Loucy (cell line): Measurements from ENCODE around the gene APH1A.
"Not testable (repeated sequence)": the region's sequence is repeated elsewhere in the genome, so short reads cannot be mapped to it uniquely, and the experiment has no call there.

Experiments used
- H2AFZ ChIP-seq: fragments of 200-600 bp; sonication (generic); 2 replicates; pipeline ENCODE4 v1.6.0; 2016; ENCODE audit warnings: antibody characterized with exemption, mild to moderate bottlenecking, low read length, moderate library complexity
- H3F3A ChIP-seq: fragments of 200-600 bp; 2 replicates; pipeline ENCODE4 v1.6.0; 2016; ENCODE audit warnings: antibody characterized with exemption, low read depth, mild to moderate bottlenecking
- H3K27me3 ChIP-seq: fragments of 200-600 bp; sonication (generic); 2 replicates; pipeline ENCODE4 v1.6.1; 2014; ENCODE audit warnings: low read length, mild to moderate bottlenecking; ENCODE audit not compliant: insufficient read depth, poor library complexity, severe bottlenecking
- H3K36me3 ChIP-seq: fragments of 200-600 bp; sonication (generic); 2 replicates; pipeline ENCODE4 v1.6.1; 2016; ENCODE audit warnings: low read length; ENCODE audit not compliant: insufficient read depth
- H3K4me1 ChIP-seq: fragments of 200-600 bp; sonication (generic); 2 replicates; pipeline ENCODE4 v1.5.1; 2014; ENCODE audit warnings: low read length, mild to moderate bottlenecking; ENCODE audit not compliant: insufficient read depth, poor library complexity, severe bottlenecking
- H3K4me2 ChIP-seq: fragments of 200-600 bp; sonication (generic); 2 replicates; pipeline ENCODE4 v1.6.0; 2014; ENCODE audit warnings: antibody characterized with exemption, low read length, low read depth, mild to moderate bottlenecking; ENCODE audit not compliant: poor library complexity, severe bottlenecking
- H3K4me3 ChIP-seq: fragments of 200-600 bp; sonication (generic); 2 replicates; pipeline ENCODE4 v1.5.1; 2014; ENCODE audit warnings: low read length, mild to moderate bottlenecking, mixed read lengths; ENCODE audit not compliant: poor library complexity, severe bottlenecking
- H3K79me2 ChIP-seq: fragments of 200-600 bp; sonication (generic); 2 replicates; pipeline ENCODE4 v1.6.1; 2014; ENCODE audit warnings: low read length; ENCODE audit not compliant: insufficient read depth
- H3K9ac ChIP-seq: fragments of 200-600 bp; sonication (generic); 2 replicates; pipeline ENCODE4 v1.6.0; 2014; ENCODE audit warnings: mild to moderate bottlenecking, low read depth, low read length, moderate library complexity; ENCODE audit not compliant: poor library complexity, severe bottlenecking
- H3K9me2 ChIP-seq: fragments of 200-600 bp; sonication (generic); replicated peaks from 2 replicates; pipeline ENCODE4 v1.6.1; 2016; ENCODE audit warnings: low read depth, low read length, mixed read lengths
- H3K9me3 ChIP-seq: fragments of 200-600 bp; sonication (generic); 2 replicates; pipeline ENCODE4 v1.6.1; 2014; ENCODE audit warnings: mild to moderate bottlenecking, antibody characterized with exemption, low read length, low read depth; ENCODE audit not compliant: insufficient read depth
- H4K20me1 ChIP-seq: fragments of 200-600 bp; sonication (generic); 2 replicates; pipeline ENCODE4 v1.6.0; 2014; ENCODE audit warnings: antibody characterized with exemption, low read length, mild to moderate bottlenecking; ENCODE audit not compliant: insufficient read depth, poor library complexity, severe bottlenecking
- EZH2phosphoT487 ChIP-seq: fragments of 200-600 bp; IDR thresholded peaks from 2 replicates; pipeline ENCODE4 v1.6.1; 2018; ENCODE audit warnings: antibody characterized with exemption, mild to moderate bottlenecking, moderate library complexity, borderline replicate concordance
- TF ChIP-seq, protein P1 (sequence below): fragments of 200-600 bp; sonication (generic); conservative IDR thresholded peaks from 2 replicates; pipeline ENCODE4 v1.5.1; 2014; ENCODE audit warnings: mild to moderate bottlenecking, antibody characterized with exemption, low read length

Gene APH1A

DNA sequence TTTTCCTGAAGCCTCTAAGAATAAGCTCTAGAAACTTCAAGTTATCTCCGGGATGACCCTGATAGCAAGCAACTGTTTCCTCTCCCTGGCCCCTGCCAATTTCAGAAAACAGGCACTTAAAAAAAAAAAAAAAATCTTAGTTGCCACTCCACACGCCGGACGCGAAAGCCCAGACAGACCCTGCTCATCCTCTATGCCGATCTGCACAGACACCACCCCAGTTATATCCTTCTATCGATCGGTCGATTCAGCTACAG, 34.6 kb downstream of the APH1A start:
- no peaks in the 10 kb centered on the region for H3K9me2 ChIP-seq
- H3K27me3 ChIP-seq: peaks cover 10% of the 10 kb centered on the region
- peak overlapping the region; percentile 93 for H3K4me2 ChIP-seq
- peaks cover 27% of the 10 kb centered on the region for H3K4me1 ChIP-seq
- no peaks in the 10 kb centered on the region for H3K9me3 ChIP-seq
- peak overlapping the region; percentile 100 for H3K9ac ChIP-seq
- H2AFZ ChIP-seq: no peak overlapping the region
- TF ChIP-seq, protein P1, sequence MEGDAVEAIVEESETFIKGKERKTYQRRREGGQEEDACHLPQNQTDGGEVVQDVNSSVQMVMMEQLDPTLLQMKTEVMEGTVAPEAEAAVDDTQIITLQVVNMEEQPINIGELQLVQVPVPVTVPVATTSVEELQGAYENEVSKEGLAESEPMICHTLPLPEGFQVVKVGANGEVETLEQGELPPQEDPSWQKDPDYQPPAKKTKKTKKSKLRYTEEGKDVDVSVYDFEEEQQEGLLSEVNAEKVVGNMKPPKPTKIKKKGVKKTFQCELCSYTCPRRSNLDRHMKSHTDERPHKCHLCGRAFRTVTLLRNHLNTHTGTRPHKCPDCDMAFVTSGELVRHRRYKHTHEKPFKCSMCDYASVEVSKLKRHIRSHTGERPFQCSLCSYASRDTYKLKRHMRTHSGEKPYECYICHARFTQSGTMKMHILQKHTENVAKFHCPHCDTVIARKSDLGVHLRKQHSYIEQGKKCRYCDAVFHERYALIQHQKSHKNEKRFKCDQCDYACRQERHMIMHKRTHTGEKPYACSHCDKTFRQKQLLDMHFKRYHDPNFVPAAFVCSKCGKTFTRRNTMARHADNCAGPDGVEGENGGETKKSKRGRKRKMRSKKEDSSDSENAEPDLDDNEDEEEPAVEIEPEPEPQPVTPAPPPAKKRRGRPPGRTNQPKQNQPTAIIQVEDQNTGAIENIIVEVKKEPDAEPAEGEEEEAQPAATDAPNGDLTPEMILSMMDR: no peak
- no peak for TF ChIP-seq EZH2phosphoT487
- H4K20me1 ChIP-seq: peaks cover 17% of the 10 kb centered on the region
- peak overlapping the region; percentile 100 for H3K4me3 ChIP-seq
- peaks cover 8% of the 10 kb centered on the region for H3K36me3 ChIP-seq
- peaks cover 6% of the 10 kb centered on the region for H3F3A ChIP-seq
- peaks cover 68% of the 10 kb centered on the region for H3K79me2 ChIP-seq

DNA sequence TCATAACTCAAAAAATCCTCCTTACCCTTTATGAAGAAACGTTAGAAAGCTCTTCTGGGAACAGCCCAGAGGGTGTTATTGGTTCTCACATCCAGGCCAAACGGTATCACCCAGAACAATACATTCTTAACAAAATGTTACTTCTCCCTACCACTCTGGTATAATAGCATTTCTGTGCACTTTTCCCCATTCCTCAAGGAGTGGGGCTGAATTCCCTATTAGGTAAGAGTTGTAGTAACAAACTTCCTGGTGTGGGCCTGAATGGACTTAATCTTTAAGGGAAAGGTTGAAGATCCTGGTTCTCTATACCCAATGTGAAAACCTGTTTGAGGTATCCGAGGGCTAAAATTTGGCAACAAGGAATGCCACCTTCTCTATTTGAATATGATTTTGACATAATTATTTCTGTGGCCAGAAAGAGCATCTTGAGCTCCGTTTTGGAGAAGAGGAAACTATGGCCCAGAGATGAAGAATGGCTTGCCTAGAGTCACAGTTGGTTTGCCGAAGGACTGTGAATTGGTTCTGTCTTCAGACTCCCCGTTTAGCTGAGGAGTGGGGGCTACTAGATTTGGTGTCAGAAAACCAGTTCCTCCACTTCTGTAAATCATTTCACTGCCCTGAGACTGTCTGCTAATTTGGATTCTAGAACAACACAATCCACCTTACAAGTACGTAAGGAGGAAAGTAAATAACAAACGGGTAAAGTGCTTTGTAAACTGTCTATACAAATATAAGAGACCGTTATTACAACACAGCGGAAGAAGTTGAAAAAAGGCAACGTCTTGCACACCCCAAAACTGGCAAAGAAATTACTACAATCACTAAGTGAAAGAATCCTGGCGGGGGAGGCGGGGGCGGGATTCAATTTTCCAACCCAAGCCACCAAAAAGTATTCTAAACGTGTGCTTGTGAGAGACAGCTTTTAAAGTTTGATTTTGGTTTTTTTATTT, 35.2 kb downstream of the APH1A start:
- no peaks in the 10 kb centered on the region for H3K9me3 ChIP-seq
- H2AFZ ChIP-seq: no peak overlapping the region
- peak overlapping the region; percentile 100 for H3K4me3 ChIP-seq
- H3K79me2 ChIP-seq: peaks cover 74% of the 10 kb centered on the region
- H3K9me2 ChIP-seq: no peaks in the 10 kb centered on the region
- peak overlapping the region; percentile 93 for H3K4me2 ChIP-seq
- peaks cover 11% of the 10 kb centered on the region for H3K36me3 ChIP-seq
- H3K27me3 ChIP-seq: peaks cover 10% of the 10 kb centered on the region
- no peak for TF ChIP-seq EZH2phosphoT487
- TF ChIP-seq, protein P1: no peak
- peaks cover 6% of the 10 kb centered on the region for H3F3A ChIP-seq
- H3K9ac ChIP-seq: peak overlapping the region; percentile 100
- H3K4me1 ChIP-seq: peaks cover 27% of the 10 kb centered on the region
- peaks cover 17% of the 10 kb centered on the region for H4K20me1 ChIP-seq

- Histone ChIP-seq H3K79me2 (peaks cover 81% of the 10 kb centered on the region), H4K20me1 (peaks cover 17% of the 10 kb centered on the region), H3K4me2 (peak overlapping the region; percentile 93), H3K36me3 (peaks cover 17% of the 10 kb centered on the region), H3K4me3 (peak overlapping the region; percentile 100), H3K9ac (peak overlapping the region; percentile 100), H3K4me1 (peaks cover 27% of the 10 kb centered on the region)
- not testable (repeated sequence) for H3K27me3 ChIP-seq, H3F3A ChIP-seq, H3K9me2 ChIP-seq, H3K9me3 ChIP-seq, H2AFZ ChIP-seq
Measured at GRCh38 chr1:150232921-150233320, 35.9 kb downstream of the APH1A start.

DNA sequence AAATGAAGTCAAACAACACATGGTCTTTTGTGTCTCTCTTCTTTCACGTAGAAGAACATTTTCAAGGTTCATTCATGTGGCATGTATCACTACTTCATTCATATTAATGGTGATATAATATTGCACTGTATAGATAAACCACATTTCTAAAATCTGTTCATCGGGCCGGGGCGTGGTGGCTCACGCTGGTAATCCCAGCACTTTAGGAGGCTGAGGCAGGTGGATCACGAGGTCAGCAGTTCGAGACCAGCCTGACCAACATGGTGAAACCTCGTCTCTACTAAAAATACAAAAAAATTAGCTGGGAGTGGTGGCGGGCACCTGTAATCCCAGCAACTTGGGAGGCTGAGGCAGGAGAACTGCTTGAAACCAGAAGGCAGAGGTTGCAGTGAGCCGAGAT, 40.6 kb downstream of the APH1A start:
- peaks cover 81% of the 10 kb centered on the region for H3K79me2 ChIP-seq
- H3K36me3 ChIP-seq: peaks cover 56% of the 10 kb centered on the region

More for the DNA sequence above, 40.6 kb downstream of the APH1A start:
- H3F3A ChIP-seq, H3K4me2 ChIP-seq, H3K9me3 ChIP-seq, H2AFZ ChIP-seq, H3K9ac ChIP-seq, H3K4me3 ChIP-seq, H3K9me2 ChIP-seq, H4K20me1 ChIP-seq, H3K4me1 ChIP-seq, H3K27me3 ChIP-seq: not testable (repeated sequence)
